GM21723 (cell line): Measurements from ENCODE around the gene PRDM15.

ENCODE experiments used
- ATAC-seq: cut with Tn5 transposase; IDR thresholded peaks from one replicate; pipeline ENCODE4 v1.9.1; 2021; ENCODE audit warnings: mild to moderate bottlenecking, moderate library complexity; ENCODE audit not compliant: unreplicated experiment

PRDM15 gene

GRCh38 chr21:41812679-41813078 is 66.5 kb downstream of the PRDM15 start:
- no peak for ATAC-seq

- no peak for ATAC-seq
These were observed 68.6 kb downstream of the PRDM15 start for GRCh38 chr21:41810597-41810932.

DNA sequence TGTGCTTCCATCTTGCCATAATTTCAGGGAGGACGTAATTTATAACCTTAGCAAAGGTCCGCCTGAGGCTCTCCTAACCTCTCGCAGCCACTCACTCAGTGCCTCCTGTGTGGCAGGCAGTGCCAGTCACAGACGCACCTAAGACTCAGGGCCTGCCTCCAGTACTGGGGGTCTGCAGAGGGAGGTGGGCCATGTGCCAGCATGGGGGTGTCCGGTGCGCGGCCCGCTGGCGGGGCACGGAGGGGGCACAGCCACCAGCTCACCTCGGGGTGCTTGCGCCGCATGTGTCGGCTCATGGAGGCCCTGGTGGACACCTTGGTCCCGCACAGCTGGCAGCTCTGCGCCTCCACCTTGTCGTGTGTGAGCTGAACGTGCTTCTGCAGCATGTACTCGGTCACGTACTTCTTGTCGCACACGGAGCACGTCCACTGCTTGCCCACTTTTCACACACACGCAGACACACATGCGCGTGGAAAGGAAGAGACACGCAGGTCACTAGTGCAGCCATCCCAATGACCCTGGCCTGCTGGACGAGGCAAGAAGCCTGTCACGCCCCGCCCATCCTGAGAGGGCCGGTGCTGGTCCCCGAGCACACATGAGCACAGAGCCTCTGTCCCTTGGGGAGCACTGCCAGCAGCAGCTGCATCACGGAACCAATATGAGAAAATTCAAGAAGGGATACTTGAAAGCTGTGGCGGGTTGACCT is 69.1 kb downstream of the PRDM15 start:
- no peak for ATAC-seq

GRCh38 chr21:41808846-41809245 is 70.3 kb downstream of the PRDM15 start:
- no peak for ATAC-seq

DNA sequence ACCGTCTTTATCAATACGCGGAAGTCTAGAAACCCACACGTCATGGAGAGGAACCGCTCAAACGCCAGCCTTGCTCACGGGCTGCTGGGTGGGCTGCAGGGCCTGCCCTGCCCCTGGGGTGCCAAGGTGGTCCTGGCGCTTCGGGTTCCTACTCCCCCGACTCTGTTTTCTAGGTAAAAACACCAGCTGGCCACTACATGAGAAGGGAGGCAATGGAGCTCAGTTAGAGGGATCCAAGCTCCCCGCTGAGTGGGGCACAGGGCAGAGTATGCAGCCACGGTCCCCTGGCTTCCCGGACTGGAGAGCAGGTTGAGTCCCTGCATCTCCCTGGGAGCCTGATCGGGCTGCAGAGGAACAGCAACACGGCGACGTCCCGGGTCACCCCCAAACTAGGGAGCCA is 71.0 kb downstream of the PRDM15 start:
- no peak for ATAC-seq

GRCh38 chr21:41806773-41807172 is 72.4 kb downstream of the PRDM15 start:
- ATAC-seq, result no peak

- no peak for ATAC-seq
These were observed 73.5 kb downstream of the PRDM15 start for GRCh38 chr21:41805643-41806042.

- ATAC-seq, result no peak
These were observed 74.1 kb downstream of the PRDM15 start for GRCh38 chr21:41805038-41805437.

- no peak for ATAC-seq
These were observed 74.8 kb downstream of the PRDM15 start for GRCh38 chr21:41804381-41804780.

GRCh38 chr21:41803316-41803715 is 75.8 kb downstream of the PRDM15 start:
- no peak for ATAC-seq

GRCh38 chr21:41802684-41803083 is 76.5 kb downstream of the PRDM15 start:
- no peak for ATAC-seq

- ATAC-seq, result no peak
These were observed 77.0 kb downstream of the PRDM15 start for GRCh38 chr21:41802198-41802584.

- no peak for ATAC-seq
These were observed 77.6 kb downstream of the PRDM15 start for GRCh38 chr21:41801321-41802197.

DNA sequence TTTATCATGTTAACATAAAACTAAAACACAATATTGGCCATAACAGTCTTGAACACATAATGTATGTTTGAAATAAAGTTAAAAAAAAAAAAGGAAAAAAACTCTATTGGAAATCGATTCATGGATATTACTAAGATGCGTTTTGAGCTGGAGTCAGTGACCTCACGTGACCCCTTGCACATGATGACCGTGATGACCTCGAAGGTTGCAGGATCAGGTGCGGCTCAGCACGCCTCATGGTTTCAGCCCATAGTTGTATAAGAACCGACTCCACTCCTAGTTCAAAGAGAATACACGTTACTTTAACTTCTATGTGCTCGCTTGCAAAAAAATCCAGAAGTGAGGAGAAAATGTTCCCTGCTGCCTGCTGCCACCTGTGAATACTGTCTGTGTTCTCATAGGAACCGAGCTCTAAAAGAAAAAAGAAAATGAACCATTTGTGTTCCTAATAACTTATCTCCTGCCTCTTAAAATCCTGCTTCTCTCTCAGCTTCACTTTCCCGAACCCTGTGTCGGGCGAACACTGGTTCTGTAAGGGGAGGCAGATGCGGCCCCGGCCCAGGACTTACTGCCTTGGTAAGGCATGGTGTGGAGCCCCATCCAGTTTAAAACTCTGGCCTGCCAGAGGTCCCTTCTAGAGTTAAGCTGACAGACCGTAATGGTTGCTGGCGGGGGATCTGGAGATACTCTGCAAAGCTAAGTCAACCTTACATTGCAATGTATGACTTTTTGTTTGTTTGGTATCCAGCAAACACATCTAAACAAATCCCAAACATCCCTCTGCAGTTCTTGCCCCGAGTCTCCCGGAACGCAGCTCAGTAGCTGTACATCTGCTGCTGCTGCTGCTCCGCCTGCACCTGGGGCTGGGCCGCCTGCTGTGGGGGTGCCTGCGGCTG is 78.5 kb downstream of the PRDM15 start:
- ATAC-seq, result no peak

- no peak for ATAC-seq
These were observed 79.4 kb downstream of the PRDM15 start for GRCh38 chr21:41799763-41800162.

DNA sequence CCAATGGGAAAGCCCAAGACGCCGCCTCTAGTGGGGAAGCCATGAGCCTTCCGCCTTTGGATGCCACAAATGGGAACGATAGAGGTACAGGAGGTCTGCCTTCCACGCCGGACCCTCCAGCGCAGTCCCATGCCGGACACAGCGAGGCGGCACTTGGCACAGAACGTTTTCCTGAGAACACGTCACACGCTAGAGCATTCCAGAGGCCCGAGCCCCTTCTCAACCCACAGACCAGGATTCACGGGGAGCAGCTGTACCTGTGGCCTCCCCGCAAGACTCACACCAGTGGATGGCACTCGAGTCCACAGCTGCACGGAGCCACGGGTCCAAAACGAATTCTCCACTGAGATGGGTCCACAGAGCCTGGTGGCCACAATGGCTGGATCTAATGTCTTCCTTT is 80.8 kb downstream of the PRDM15 start:
- no peak for ATAC-seq

- no peak for ATAC-seq
These were observed 82.6 kb downstream of the PRDM15 start for GRCh38 chr21:41796476-41797080.

- no peak for ATAC-seq
These were observed 83.4 kb downstream of the PRDM15 start for GRCh38 chr21:41795726-41796125.

DNA sequence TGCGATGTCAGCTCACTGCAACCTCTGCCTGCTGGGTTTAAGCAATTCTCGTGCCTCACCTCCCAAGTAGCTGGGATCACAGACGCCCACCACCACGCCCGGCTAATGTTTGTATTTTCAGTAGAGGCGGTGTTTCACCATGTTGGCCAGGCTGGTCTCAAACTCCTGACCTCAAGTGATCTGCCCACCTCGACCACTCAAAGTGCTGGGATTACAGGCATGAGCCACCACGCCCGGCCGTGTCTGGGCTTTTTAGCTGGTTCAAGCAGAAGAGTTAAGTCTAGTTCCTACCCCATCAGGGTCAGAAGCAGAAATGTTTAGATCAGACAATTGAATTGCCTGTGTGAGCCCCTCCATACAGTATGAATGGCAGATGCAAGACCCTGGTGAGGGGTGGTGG is 84.5 kb downstream of the PRDM15 start:
- ATAC-seq, result no peak

GRCh38 chr21:41792711-41793110 is 86.4 kb downstream of the PRDM15 start:
- no peak for ATAC-seq

DNA sequence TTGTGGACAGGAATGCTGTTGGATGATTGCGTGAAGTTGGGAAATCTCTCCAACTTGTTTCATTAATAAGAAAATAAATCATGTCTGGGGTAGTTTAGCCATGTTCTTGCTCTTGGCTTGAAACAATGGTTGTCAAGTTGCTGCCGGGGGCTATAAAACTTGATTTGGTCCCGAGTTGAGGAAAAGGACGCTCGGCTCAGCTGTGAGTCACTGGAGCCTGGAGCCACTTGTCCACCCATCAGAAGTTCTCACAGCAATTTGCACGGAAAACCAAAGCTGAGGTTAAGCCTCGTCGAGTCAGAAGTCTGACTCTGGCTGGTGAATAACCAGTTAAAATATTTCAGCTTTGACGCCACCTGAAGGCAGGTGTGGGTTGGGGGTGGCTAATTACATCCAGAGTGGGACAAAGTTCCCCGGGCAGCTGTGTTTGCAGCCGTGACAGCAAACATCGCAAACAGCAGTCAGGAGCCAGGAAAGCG is 92.6 kb downstream of the PRDM15 start:
- ATAC-seq, result no peak
